ENCODE data around the gene GNAZ.
"Not testable (repeated sequence)": the region's sequence is repeated elsewhere in the genome, so short reads cannot be mapped to it uniquely, and the experiment has no call there.

GNAZ gene

GRCh38 chr22:23045461-23045860, 24.9 kb upstream of the GNAZ start:
- no peak for DNase-seq

DNA sequence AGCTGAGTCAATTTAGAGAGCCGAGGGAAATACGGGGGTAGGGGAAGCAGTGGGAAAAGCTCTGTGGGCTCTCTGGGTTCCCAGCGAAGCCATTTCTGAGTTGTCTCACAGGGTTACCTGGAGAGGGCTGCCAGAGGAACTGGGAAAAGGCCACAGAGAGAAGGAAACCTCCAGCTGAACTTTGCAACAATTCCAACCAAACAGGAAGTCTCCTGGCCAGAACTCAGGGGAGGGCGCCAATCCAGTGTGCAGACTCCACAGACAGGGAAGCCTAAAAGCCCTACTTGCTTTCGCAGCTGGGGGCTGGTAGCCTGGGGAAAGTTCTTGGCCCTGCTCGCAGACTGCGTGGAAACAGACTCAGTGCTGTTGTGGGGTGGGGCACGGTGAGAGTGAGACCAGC, 23.1 kb upstream of the GNAZ start:
- DNase-seq: no peak

DNA sequence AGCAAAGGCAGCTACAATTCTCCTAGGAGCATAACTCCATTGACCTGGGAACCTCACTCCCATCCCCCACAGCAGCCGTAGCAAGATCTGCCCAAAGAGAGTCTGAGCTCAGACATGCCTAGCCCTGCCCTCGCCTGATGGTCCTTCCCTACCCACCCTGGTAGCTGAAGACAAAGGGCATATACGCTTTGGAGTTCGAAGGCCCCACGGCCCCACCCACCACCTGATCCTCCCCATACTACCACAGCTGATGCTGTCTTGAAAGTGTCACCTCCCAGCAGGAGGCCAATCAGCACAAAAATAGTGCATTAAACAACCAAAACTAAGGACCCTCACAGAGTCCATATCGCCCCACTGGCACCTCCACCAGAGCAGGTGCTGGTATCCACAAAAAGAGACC, 22.6 kb upstream of the GNAZ start:
- no peak for DNase-seq

DNA sequence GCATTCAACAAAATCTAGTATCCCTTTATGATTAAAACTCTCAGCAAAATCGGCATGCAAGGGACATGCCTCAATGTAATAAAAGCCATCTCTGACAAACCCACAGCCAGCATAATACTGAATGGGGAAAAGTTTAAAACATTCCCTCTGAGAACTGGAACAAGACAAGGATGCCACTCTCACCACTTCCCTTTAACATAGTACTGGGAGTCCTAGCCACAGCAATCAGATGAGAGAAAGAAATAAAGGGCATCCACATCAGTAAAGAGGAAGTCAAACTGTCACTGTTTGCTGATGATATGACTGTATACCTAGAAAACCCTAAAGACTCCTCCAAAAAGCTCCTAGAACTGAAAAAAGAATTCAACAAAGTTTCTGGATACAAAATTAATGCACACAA, 19.8 kb upstream of the GNAZ start:
- not testable (repeated sequence) for DNase-seq

GRCh38 chr22:23053051-23053707, 17.1 kb upstream of the GNAZ start:
- no peak for DNase-seq

DNA sequence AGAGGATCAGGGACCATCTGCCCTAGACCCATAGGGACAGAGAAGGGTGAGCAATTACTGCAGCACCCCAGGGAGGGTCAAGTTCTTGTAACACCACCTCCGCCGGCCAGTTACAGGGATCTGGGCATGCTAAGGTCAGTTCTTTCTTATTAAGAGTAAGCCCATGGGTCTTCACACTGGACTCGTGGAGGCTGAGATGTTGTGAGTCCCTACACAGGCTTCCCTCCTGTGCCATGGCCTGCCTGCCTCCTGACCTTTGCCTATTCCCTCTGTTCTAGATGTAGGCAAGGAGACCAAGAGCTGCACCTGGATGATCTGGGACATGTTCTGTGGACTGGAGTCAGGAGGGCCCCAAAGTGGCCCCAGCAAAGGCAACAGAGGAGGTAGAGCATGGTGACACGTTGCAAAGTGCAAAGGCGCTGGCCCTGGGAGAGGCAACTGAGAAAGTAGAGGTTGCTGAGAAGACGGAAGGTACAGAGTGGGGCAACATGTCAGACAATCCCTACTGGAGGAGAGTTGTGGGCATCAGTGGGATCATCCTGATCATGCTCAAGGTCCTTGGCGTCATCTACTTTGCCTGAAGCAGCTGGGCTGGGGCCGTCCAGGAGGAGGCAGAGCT, 16.3 kb upstream of the GNAZ start:
- DNase-seq: no peak

DNA sequence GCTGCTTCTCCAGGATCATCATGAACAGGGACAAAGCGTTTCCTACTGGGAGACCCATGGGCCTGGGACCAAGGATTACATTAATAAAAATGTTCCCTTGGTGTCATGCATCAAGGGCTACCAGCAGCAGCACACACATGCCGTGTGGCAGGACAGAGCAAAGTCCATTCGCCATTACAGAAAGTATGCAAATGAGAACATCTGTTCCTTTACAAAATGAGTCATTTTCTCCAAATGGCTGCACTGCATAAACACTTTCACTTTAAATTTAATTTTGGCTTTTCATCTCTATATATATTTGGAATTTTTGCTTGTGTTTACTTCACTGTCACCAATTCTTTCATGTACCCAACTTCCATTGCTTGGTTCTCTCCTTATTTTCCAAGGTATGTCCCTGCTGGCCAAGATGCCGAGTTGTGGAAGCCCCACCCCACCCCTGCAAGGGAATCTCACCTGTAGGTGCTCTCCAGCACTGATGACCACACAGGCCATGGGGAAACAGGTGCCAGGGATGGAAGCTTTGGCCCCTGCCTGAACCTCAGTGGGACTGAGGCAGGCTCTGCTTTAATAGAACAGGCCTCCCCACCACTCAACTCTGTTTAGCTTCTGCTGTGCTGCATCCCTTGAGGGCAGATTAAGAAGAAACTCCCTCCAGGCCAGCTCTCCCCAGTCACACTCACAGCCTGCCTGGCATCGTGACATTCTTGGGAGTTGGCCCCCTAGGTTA, 15.6 kb upstream of the GNAZ start:
- DNase-seq: no peak

GRCh38 chr22:23055449-23056179, 14.7 kb upstream of the GNAZ start:
- DNase-seq: no peak

- DNase-seq: no peak
These were observed 13.0 kb upstream of the GNAZ start for GRCh38 chr22:23057331-23057730.

- no peak for DNase-seq
These were observed 12.3 kb upstream of the GNAZ start for GRCh38 chr22:23058063-23058462.

DNA sequence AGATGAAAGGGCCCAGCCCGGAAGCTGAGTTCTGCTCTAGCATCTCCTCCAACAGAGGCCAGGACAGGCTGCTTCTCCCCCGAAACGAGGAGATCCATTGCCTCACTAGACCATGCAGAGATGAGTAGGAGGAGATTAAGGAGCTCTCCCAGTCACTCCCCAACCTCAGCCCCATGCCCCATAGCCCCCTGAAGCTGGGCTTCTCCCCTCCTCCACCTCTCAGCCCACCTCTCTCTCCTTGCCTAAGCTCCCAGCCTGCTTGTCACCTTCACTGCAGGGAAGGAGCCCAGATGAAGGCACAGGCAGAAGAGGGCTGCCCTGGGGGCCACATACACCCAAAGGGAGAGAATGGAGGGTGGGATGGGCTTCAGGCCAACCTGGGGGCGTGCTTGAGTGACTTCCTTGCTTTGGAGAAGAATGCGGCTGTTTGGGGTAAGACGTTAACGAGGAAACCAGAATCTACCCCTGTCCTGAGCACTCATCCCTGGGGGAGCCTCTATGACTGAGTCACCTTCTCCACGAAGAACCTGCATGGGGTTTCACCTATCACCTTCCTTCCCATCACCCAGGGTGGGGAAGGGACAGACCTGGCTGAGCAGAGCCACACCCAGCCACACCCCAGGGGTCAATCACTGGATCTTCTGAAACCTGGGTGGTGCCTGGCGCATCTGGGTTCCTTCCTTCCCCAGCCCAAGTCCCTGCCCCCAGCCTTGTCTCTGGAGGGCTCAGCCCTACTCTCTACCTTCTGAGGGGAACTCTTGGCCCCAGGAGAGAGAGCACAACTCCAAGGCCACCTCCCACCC, 11.6 kb upstream of the GNAZ start:
- no peak for DNase-seq

- DNase-seq: no peak
These were observed 10.9 kb upstream of the GNAZ start for GRCh38 chr22:23059284-23059948.

DNA sequence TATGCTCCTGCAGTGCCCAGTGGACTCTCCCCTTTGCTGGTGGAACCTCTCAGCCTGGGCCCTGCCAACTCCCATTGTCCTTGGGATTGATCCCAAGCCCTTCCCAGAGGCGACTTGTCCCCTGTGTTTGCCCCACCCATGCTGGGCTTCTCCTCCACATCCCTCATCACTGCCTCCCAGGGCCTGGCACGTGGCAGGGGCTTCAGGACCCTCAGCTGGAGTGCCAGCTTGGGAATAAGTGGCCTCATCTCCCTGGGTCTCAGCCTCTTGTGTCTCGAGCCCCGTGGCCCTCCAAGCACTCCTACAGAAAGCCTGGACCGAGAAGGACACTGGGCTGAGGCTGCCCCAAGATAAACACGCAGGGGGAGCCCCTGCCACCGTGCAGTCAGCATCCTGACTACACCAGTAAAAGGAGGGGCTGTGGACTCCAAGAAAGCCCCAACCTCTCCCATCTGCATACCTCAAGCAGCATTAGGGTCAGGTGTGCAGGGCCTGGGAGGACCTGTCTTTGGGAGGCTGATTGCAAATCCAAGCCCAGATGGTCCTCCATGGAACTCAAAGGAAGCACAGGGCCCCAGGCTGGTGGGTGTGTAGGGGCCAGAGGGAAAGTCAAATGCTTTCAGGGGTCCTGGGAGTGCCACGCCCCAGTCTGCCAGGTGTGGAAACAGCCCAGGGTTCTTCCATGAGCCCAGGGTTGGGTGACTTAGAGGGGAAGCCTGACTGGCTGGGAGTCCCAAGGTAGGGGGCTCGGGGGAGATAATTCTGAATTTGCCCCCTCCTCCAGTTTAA, 9.5 kb upstream of the GNAZ start:
- no peak for DNase-seq

DNA sequence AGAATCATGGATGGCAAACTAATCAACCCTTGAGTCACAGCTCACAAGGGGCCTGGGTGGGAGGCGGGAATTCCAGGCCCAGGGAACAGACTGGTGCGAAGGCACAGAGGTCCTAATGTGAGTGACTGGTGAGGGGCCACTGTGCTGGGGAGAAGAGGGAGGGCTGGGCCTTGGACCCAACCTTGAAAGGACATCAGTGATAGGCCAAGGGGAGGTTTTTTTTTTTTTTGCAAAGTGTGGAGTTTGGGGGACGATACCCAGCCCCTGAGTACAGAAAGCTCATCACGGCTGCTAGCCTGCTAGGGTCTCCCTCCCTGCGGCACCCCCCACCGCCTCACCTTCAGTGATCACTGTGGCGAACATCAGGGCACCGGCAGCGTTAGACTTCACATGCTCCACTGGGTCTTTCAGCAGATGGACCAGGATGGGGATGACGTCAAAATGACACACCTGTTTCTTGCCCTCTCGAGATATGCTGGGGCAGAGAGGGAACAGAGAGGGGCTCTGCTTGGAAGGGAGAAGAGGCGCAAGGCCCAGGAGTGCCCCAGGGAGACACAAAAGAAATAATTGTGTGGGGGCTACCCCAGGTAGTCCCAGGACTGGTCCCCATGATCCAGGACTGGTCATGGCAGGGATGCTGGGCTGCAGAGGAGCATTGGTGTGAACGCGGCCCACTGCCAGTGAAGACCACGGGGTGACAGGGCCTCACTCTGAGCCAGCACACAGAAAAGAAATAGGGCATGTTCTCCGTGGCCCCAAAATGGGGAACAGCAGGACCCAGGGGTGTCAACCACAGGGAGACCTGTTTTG, 8.6 kb upstream of the GNAZ start:
- no peak for DNase-seq

- no peak for DNase-seq
These were observed 7.4 kb upstream of the GNAZ start for GRCh38 chr22:23062616-23063538.

GRCh38 chr22:23063539-23064380, 6.6 kb upstream of the GNAZ start:
- DNase-seq: no peak

GRCh38 chr22:23064381-23065068, 5.8 kb upstream of the GNAZ start:
- DNase-seq: no peak

DNA sequence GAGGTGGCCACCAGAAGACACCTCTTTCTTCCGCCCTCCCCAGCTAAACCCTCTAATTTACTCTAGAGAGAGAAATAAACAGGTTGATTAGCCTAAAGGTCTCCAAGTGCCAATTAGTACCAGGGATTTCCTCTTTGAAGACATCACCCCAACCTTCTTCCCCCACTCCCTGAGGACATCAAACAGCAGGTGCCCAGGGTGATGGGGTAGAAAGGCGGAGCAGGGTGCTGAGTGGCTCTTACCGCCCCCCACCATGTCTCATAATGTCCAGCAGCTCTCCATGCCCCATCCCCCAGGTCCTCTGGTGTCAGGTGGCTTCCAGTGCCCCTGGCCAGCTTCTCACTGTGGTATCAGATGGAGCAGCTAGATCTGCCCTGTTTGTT, 5.3 kb upstream of the GNAZ start:
- DNase-seq: no peak
